Measurements from ENCODE around the gene RTN4RL2. TPM values are rescaled to one million over a fixed set of nuclear protein-coding genes. Genes with fewer than 3 reads are reported as not detected.

The RTN4RL2 gene
- total RNA-seq, 4 donors from 2014 or later = 1.2 TPM; not detected in 3

- no peak for DNase-seq
- Histone ChIP-seq H3K4me1 (peaks cover 0 to 30% (median 24%) of the 10 kb centered on the region in 4 donors), H3K27me3 (no peaks in the 10 kb centered on the region), H3K9me3 (no peaks in the 10 kb centered on the region), H3K36me3 (peaks cover 0 to 5% (median 0%) of the 10 kb centered on the region in 3 donors), H3K27ac (peak overlapping the region; percentile 83 to 86 (median 84)), H3K4me3 (peak overlapping the region in 1 of 4 donors; percentile 14)
- TF ChIP-seq POLR2A (IDR thresholded peaks at IDR 0.05) (no peak), CTCF (IDR thresholded peaks at IDR 0.05) (no peak)
Measured at GRCh38 chr11:57424137-57424791, 36.1 kb upstream of the RTN4RL2 start.

GRCh38 chr11:57424792-57425564 is 35.4 kb upstream of the RTN4RL2 start:
- Histone ChIP-seq H3K36me3 (peaks cover 0 to 5% (median 0%) of the 10 kb centered on the region in 3 donors), H3K27me3 (no peaks in the 10 kb centered on the region), H3K4me1 (peaks cover 0 to 30% (median 24%) of the 10 kb centered on the region in 4 donors), H3K27ac (peak overlapping the region; percentile 83 to 86 (median 84)), H3K9me3 (no peaks in the 10 kb centered on the region), H3K4me3 (peak overlapping the region in 3 of 4 donors; percentile 14 to 64 (median 17))
- TF ChIP-seq POLR2A (IDR thresholded peaks at IDR 0.05) (no peak), CTCF (IDR thresholded peaks at IDR 0.05) (no peak)
- peak; percentile 60 to 86 (median 66) for DNase-seq

GRCh38 chr11:57425565-57426438 is 34.5 kb upstream of the RTN4RL2 start:
- Histone ChIP-seq H3K36me3 (no peaks in the 10 kb centered on the region), H3K27ac (peak overlapping the region; percentile 83 to 86 (median 84)), H3K4me3 (peak overlapping the region in 3 of 4 donors; percentile 51 to 64 (median 53)), H3K4me1 (peaks cover 0 to 30% (median 24%) of the 10 kb centered on the region in 4 donors), H3K27me3 (no peaks in the 10 kb centered on the region), H3K9me3 (no peaks in the 10 kb centered on the region)
- TF ChIP-seq POLR2A (IDR thresholded peaks at IDR 0.05) = no peak
- TF ChIP-seq CTCF (IDR thresholded peaks at IDR 0.05) = no peak
- DNase-seq = peak in 2 of 3 donors; percentile 53

DNA sequence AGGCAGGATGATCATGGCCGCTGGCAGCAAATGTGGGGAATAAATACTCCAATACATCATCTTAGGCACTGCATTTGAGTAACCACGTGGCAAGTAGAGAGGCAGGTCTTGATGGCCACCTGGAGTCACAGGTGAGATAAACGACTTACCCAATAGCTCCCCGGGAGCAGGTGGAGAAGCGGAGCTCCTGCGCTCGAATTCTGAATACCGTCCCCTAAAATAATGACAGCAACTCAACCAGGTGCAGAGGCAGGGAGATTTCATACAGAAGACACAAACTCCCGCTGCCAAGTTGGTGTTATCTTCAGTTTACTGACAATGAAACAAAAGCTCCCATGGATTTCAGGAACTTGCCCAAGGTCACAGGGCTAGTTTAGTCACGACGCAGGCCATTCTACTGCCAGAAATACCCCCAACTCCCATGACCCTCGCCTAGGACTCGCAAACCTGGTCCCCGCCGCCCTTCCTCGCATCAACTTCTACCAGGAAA is 33.8 kb upstream of the RTN4RL2 start:
- Histone ChIP-seq H3K36me3 (no peaks in the 10 kb centered on the region), H3K4me3 (peak overlapping the region; percentile 43 to 64 (median 52)), H3K27me3 (no peaks in the 10 kb centered on the region), H3K9me3 (no peaks in the 10 kb centered on the region), H3K27ac (peak overlapping the region; percentile 83 to 86 (median 84)), H3K4me1 (peaks cover 0 to 30% (median 24%) of the 10 kb centered on the region in 4 donors)
- DNase-seq = peak in 1 of 3 donors; percentile 21
- TF ChIP-seq POLR2A (IDR thresholded peaks at IDR 0.05) = no peak
- TF ChIP-seq CTCF (IDR thresholded peaks at IDR 0.05) = no peak
